HepG2 (cell line): ENCODE data around the gene CAGE1. TPM values are rescaled to one million over a fixed set of nuclear protein-coding genes. Genes with fewer than 3 reads are reported as not detected.
A peak's percentile ranks its signal among the peaks of the same experiment; 100 is the strongest.

Experiments used
- CBX1 ChIP-seq: IDR thresholded peaks from one replicate; pipeline ENCODE4 v1.6.1; 2016; ENCODE audit warnings: antibody characterized with exemption, low read depth
- DPF2 ChIP-seq: sonication (generic); formaldehyde crosslinking; IDR thresholded peaks from 2 replicates; pipeline ENCODE4 v1.4.0; 2020; ENCODE audit warnings: mild to moderate bottlenecking, low read depth, missing genetic modification reagents, borderline replicate concordance
- FOXM1 ChIP-seq: sonication (generic); formaldehyde crosslinking; IDR thresholded peaks from 2 replicates; pipeline ENCODE4 v1.5.0; 2020; ENCODE audit warnings: missing genetic modification reagents
- HES4 ChIP-seq: sonication (generic); formaldehyde crosslinking; IDR thresholded peaks from 2 replicates; pipeline ENCODE4 v1.9.0; 2021; ENCODE audit warnings: mild to moderate bottlenecking, missing genetic modification reagents, borderline replicate concordance
- HMGA1 ChIP-seq: sonication (generic); formaldehyde crosslinking; conservative IDR thresholded peaks from 2 replicates; pipeline ENCODE4 v1.4.0; 2020; ENCODE audit warnings: missing genetic modification reagents
- ONECUT2 ChIP-seq: sonication (generic); formaldehyde crosslinking; IDR thresholded peaks from 2 replicates; pipeline ENCODE4 v1.4.0; 2020; ENCODE audit warnings: missing genetic modification reagents
- SIX4 ChIP-seq: sonication (generic); formaldehyde crosslinking; IDR thresholded peaks from 2 replicates; pipeline ENCODE4 v1.4.0; 2020; ENCODE audit warnings: missing genetic modification reagents
- SRSF4 ChIP-seq: fragments of 200-400 bp; formaldehyde crosslinking; IDR thresholded peaks from one replicate; pipeline ENCODE4 v1.6.1; 2018; ENCODE audit warnings: mild to moderate bottlenecking, low read depth, low read length, moderate library complexity; ENCODE audit not compliant: poor library complexity, severe bottlenecking
- TEAD3 ChIP-seq: optimal IDR thresholded peaks from 2 replicates; pipeline ENCODE3; 2016; ENCODE audit warnings: borderline replicate concordance
- ZBTB1 ChIP-seq: sonication (generic); formaldehyde crosslinking; IDR thresholded peaks from 2 replicates; pipeline ENCODE4 v1.4.0; 2020; ENCODE audit warnings: missing genetic modification reagents, borderline replicate concordance
- ZMYM4 ChIP-seq: sonication (generic); formaldehyde crosslinking; IDR thresholded peaks from 2 replicates; pipeline ENCODE4 v1.8.1; 2023; ENCODE audit warnings: mild to moderate bottlenecking, missing genetic modification reagents
- ZNF326 ChIP-seq: sonication (generic); formaldehyde crosslinking; IDR thresholded peaks from 2 replicates; pipeline ENCODE4 v1.4.0; 2020; ENCODE audit warnings: missing genetic modification reagents, borderline replicate concordance
- ZNF431 ChIP-seq: sonication (generic); formaldehyde crosslinking; IDR thresholded peaks from 2 replicates; pipeline ENCODE4 v1.9.0; 2022; ENCODE audit warnings: missing genetic modification reagents, low read depth, mild to moderate bottlenecking, borderline replicate concordance
- ZNF558 ChIP-seq: sonication (generic); formaldehyde crosslinking; IDR thresholded peaks from 2 replicates; pipeline ENCODE4 v1.9.0; 2022; ENCODE audit warnings: mild to moderate bottlenecking, missing genetic modification reagents, borderline replicate concordance
- ZNF572 ChIP-seq: sonication (generic); formaldehyde crosslinking; IDR thresholded peaks from 2 replicates; pipeline ENCODE4 v1.5.1; 2020; ENCODE audit warnings: mild to moderate bottlenecking, missing genetic modification reagents
- ZNF660 ChIP-seq: sonication (generic); formaldehyde crosslinking; IDR thresholded peaks from 2 replicates; pipeline ENCODE4 v1.5.1; 2020; ENCODE audit warnings: mild to moderate bottlenecking, low read depth, missing genetic modification reagents, borderline replicate concordance
- ZNF749 ChIP-seq: sonication (generic); formaldehyde crosslinking; IDR thresholded peaks from 2 replicates; pipeline ENCODE4 v1.8.0; 2022; ENCODE audit warnings: mild to moderate bottlenecking, missing genetic modification reagents, moderate library complexity, borderline replicate concordance
- polyA plus RNA-seq, 8 experiments: library from polyadenylated mRNA; depleted of rRNA in 3 of 8; stranded (reverse) in 7 of 8; unstranded in 1 of 8; fragments of >200 nt; fragmentation: Illumina TruSeq in 4 of 8; extraction: Trizol in 4 of 8; gene quantifications; 2 replicates each; pipeline versions ENCODE4 v1.2.1 to v1.2.3, GENCODE V29; 2011 to 2016; ENCODE audit warnings: low read depth in 4 of 8, missing spikeins in 1 of 8, mixed read lengths in 1 of 8; ENCODE audit not compliant: insufficient read depth in 1 of 8
- total RNA-seq, 5 experiments: library from RNA; depleted of rRNA; stranded (reverse); fragments of >200 nt; fragmentation: Illumina TruSeq; extraction: Trizol; gene quantifications; 2 replicates each; pipeline ENCODE4 v1.2.3, GENCODE V29; 2016; ENCODE audit warnings: low read depth in 1 of 5
- TF ChIP-seq, protein P1 (sequence below): sonication (generic); formaldehyde crosslinking; IDR thresholded peaks from 2 replicates; pipeline ENCODE4 v1.8.0; 2022; ENCODE audit warnings: mild to moderate bottlenecking, missing genetic modification reagents, borderline replicate concordance
- TF ChIP-seq, protein P2 (sequence below): sonication (generic); formaldehyde crosslinking; IDR thresholded peaks from 2 replicates; pipeline ENCODE4 v1.4.0; 2020; ENCODE audit warnings: missing genetic modification reagents, borderline replicate concordance
- TF ChIP-seq, protein P3 (sequence below): sonication (generic); formaldehyde crosslinking; IDR thresholded peaks from 2 replicates; pipeline ENCODE4 v1.5.0; 2020; ENCODE audit warnings: missing genetic modification reagents, mild to moderate bottlenecking, borderline replicate concordance
- TF ChIP-seq, protein P4 (sequence below): sonication (generic); formaldehyde crosslinking; IDR thresholded peaks from 2 replicates; pipeline ENCODE4 v1.5.0; 2020; ENCODE audit warnings: mild to moderate bottlenecking, missing genetic modification reagents

Gene CAGE1
- total and polyA plus RNA-seq, 2 of the 13 experiments (the other 11 are each of a cell fraction or from before 2014, with no cell fraction given): 0.03 to 0.15 TPM

DNA sequence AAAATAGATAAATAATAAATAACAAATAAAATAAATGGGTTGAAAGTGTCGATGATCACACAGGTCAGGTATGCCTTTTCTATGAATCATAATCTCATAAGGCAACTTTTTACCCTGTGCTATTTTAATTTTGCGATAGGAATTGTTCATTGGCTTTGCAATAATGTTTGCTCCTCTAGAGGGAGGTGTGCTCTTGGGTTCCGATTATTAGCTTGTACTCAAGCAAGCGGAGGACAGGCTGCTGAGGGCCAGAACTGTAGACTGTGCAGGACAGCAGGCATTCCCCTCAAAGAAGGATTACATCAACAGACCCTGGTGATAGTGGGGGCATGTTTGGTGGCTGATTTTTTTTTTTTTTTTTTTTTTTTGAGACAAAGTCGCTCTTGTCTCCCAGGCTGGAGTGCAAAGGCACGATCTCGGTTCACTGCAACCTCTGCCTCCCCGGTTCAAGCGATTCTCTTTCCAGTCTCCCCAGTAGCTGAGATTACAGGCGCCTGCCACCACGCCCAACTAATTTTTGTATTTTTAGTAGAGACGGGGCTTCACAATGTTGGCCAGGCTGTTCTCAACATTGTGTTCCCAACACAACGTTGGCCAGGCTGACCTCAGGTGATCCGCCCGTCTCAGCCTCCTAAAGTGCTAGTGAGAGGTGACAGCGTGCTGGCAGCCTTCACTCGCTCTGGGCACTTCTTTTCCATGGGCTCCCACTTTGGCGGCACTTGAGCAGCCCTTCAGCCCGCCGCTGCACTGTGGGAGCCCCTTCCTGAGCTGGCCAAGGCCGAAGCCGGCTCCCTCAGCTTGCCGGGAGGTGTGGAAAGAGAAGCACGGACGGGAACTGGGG lies 35.6 kb upstream of the CAGE1 start (continued):
- TF ChIP-seq HES4 (CRISPR knock-in tag) (no peak), DPF2 (CRISPR knock-in tag) (no peak), SRSF4 (no peak), CBX1 (no peak), ZBTB1 (CRISPR knock-in tag) (no peak), ZMYM4 (CRISPR knock-in tag) (peak; percentile 61), ZNF660 (no peak), ZNF749 (CRISPR knock-in tag) (no peak), HMGA1 (CRISPR knock-in tag) (no peak), FOXM1 (no peak), ZNF572 (CRISPR knock-in tag) (no peak), ZNF558 (no peak), SIX4 (no peak), ZNF431 (no peak), TEAD3 (CRISPR knock-in tag) (peak; percentile 43), ZNF326 (CRISPR knock-in tag) (no peak), ONECUT2 (no peak)
- TF ChIP-seq, protein P1, sequence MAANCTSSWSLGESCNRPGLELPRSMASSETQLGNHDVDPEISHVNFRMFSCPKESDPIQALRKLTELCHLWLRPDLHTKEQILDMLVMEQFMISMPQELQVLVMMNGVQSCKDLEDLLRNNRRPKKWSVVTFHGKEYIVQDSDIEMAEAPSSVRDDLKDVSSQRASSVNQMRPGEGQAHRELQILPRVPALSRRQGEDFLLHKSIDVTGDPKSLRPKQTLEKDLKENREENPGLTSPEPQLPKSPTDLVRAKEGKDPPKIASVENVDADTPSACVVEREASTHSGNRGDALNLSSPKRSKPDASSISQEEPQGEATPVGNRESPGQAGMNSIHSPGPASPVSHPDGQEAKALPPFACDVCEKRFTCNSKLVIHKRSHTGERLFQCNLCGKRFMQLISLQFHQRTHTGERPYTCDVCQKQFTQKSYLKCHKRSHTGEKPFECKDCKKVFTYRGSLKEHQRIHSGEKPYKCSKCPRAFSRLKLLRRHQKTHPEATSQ (CRISPR knock-in tag): no peak
- TF ChIP-seq, protein P2, sequence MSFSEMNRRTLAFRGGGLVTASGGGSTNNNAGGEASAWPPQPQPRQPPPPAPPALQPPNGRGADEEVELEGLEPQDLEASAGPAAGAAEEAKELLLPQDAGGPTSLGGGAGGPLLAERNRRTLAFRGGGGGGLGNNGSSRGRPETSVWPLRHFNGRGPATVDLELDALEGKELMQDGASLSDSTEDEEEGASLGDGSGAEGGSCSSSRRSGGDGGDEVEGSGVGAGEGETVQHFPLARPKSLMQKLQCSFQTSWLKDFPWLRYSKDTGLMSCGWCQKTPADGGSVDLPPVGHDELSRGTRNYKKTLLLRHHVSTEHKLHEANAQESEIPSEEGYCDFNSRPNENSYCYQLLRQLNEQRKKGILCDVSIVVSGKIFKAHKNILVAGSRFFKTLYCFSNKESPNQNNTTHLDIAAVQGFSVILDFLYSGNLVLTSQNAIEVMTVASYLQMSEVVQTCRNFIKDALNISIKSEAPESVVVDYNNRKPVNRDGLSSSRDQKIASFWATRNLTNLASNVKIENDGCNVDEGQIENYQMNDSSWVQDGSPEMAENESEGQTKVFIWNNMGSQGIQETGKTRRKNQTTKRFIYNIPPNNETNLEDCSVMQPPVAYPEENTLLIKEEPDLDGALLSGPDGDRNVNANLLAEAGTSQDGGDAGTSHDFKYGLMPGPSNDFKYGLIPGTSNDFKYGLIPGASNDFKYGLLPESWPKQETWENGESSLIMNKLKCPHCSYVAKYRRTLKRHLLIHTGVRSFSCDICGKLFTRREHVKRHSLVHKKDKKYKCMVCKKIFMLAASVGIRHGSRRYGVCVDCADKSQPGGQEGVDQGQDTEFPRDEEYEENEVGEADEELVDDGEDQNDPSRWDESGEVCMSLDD: no peak
- TF ChIP-seq, protein P3, sequence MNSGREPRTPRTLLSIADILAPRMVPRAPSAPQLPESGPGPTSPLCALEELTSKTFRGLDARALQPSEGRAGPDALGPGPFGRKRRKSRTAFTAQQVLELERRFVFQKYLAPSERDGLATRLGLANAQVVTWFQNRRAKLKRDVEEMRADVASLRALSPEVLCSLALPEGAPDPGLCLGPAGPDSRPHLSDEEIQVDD: no peak
- TF ChIP-seq, protein P4, sequence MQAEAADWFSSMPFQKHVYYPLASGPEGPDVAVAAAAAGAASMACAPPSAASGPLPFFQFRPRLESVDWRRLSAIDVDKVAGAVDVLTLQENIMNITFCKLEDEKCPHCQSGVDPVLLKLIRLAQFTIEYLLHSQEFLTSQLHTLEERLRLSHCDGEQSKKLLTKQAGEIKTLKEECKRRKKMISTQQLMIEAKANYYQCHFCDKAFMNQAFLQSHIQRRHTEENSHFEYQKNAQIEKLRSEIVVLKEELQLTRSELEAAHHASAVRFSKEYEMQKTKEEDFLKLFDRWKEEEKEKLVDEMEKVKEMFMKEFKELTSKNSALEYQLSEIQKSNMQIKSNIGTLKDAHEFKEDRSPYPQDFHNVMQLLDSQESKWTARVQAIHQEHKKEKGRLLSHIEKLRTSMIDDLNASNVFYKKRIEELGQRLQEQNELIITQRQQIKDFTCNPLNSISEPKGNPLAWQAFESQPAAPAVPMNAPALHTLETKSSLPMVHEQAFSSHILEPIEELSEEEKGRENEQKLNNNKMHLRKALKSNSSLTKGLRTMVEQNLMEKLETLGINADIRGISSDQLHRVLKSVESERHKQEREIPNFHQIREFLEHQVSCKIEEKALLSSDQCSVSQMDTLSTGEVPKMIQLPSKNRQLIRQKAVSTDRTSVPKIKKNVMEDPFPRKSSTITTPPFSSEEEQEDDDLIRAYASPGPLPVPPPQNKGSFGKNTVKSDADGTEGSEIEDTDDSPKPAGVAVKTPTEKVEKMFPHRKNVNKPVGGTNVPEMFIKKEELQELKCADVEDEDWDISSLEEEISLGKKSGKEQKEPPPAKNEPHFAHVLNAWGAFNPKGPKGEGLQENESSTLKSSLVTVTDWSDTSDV (CRISPR knock-in tag): no peak
